Stimulated activated CD4-positive, alpha-beta T cell treated with anti-CD3 and anti-CD28 coated beads, Interleukin-12 subunit alpha, Interleukin-12 subunit beta, amount 100 ng/mL, for 4 hours (primary cell): Measurements from ENCODE around the gene ATP2B2.

ENCODE experiments used
- DNase-seq: peaks from one replicate; pipeline ENCODE4 v3.0.0-alpha.2; 2020

Gene ATP2B2

DNA sequence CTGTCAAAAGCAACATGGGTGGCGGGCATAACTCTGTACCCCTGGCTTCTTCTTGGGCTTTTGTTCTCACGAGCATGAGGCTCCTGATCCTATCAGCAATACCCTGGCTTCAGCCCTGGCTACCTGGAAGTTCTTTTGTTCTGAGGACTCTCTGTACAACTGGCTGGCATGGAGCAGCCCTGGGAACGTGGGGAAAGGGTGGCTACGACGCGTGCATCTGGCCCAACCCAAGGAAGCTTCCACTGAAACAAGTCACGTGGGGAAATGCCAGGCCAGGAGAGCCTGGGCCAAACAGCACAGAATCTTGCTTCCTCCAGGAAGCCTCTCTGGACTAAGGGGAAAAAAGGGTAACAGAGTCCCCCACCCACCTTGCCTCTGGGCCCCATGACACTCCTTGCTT, 22.7 kb upstream of the ATP2B2 start:
- DNase-seq, result no peak

DNA sequence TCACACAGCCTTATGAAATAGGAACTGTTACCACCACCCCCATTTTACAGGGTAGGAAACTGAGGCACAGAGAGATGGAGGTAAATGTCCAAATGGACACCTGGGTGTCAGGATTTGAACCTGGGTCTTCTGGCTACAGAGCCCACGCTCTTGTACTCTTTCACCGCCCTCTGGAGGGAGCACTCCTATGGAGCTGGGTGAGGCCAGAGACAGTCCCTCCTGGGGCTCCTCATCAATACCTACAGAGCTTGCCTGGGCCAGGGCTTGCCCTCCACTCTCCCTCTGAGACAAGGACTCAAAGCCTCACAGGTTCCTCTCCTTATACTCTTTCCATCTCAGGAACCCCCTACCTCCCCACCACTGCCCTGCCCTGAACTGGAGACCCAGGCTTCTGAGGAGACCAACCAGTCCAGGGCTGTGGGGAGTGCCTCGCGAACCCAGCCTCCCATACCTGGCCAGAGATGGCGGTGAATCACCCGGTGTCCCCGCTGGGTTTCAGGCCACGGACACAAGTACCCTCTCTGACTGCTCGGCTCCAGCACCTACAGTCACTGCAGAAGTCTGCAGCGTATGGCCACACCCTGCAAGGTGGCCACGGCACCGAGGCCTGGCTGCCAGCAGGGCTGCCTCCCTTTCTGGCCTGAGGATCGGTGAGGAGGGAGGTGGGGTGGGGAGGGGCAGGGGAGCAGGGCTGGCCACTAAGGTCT, 22.1 kb upstream of the ATP2B2 start:
- no peak for DNase-seq

DNA sequence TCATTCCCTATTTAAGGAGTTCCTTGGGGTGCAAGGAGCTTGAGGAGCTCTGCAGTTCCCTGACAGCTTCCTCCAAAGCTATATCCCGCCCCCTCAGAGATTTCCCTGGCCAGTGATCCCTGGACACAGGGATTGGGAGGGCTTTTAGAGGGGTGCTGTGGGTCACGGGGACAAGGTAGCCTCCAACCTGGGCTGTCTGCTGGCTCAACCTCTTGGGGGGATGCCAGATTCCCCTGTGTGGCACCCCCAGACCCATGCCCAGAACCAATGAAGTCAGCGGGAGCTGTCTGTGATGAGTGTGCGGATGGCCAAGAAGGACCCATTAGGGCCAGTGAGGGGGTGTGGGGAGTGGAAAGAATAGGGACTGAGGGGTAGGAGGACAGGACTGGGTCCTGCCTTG, 21.0 kb upstream of the ATP2B2 start:
- no peak for DNase-seq

- DNase-seq, result no peak
These were observed 19.5 kb upstream of the ATP2B2 start for GRCh38 chr3:10524799-10525301.

DNA sequence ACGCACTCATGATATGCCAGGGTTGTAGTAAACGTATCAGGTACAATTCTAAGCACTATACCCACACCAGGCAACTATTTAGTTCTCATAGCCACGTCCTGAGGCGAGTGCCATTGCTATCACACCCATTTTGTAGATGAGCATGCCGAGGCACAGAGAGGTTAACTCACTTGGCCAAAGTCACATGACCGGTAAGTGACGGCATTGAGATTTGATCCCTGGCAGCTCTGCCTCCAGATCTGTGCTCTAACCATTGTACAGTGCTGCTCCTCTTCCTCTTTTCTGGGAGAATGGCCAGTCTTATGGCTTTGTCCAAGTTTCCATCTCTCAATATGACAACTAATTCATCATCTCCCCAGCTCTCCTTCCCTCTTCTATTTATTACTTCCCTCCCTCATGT, 18.9 kb upstream of the ATP2B2 start:
- DNase-seq, result no peak

DNA sequence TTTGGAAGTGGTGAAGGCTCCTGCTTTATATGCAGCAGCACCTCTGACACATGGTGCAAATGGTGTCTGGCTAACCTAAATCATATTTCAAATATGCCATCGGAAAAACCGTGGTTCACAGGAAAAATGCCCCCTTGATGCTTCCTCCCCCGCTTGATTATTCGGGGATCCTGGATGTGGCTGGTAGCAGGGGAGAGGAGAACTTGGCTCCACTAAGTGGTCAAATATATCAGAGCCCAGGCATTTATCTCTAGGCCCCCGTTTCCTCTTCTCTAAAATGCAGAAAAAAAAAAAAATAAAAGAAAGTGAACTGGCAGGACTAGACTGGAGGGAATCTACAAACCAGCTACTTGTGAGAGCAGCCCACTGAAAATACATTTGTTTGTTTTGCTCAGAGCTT, 18.2 kb upstream of the ATP2B2 start:
- DNase-seq, result no peak

- DNase-seq, result no peak
These were observed 17.4 kb upstream of the ATP2B2 start for GRCh38 chr3:10522646-10523303.

GRCh38 chr3:10521772-10522441, 16.5 kb upstream of the ATP2B2 start:
- DNase-seq, result no peak

DNA sequence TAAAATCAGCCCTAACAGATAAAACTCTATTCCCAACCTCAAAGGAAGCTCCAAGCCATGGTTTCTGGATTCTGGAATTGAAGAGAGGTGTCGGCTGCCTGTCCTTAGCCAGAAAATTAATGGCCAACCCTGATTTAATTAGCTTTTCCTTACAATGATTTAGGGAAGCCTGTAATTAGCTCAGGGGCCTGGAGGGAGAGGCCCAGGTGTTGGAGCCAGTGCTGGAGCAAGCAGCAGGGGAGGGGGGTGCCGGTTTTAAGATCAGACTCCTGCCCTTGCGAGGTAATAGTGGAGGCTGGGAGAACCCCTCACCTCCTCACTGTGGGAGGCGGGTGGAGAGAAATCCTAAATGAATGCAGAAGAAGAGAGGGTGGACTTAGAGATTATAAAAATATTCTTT, 14.7 kb upstream of the ATP2B2 start:
- no peak for DNase-seq

DNA sequence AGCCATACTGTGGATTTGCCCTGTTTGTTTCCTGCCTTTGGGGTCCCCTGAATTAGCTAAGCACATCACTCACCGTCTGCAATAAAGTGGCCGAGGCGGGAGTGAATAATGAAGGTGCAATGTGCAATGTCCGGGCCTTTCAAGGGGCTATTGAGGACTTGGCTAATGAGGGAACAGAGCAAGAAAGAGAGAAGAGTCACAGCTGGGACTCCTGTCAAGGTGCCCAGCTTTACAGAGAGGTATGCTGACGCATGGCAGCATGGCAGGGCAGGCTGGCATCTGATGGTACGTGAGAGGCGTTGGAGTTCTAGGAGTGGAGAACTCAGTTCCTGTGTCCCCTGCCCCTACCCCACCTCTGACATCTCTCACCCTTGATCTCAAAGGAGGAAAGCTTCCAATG, 13.8 kb upstream of the ATP2B2 start:
- no peak for DNase-seq

GRCh38 chr3:10518506-10519150, 13.2 kb upstream of the ATP2B2 start:
- no peak for DNase-seq

GRCh38 chr3:10517627-10518026, 12.2 kb upstream of the ATP2B2 start:
- no peak for DNase-seq

- no peak for DNase-seq
These were observed 11.4 kb upstream of the ATP2B2 start for GRCh38 chr3:10516544-10517452.

GRCh38 chr3:10515884-10516495, 10.6 kb upstream of the ATP2B2 start:
- no peak for DNase-seq

DNA sequence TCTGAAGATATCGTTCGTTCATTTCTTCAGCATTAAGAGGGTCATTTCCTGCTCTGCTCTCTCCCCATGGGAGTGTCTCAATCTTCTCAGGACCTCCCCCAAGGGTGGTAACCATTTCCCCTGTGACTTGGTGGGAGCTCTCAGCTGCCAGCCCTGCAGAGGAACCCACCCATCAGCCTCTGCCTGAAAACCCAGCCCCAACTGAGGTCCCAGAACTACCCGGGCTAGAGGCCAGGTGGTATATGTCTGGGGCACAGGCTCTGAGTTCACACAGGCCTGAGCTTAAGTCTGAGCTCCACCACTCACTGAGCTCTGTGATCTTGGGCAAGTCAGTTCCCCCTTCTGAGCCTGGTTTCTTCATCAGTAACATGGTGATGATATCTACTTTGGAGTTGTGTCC, 10.0 kb upstream of the ATP2B2 start:
- DNase-seq, result no peak

DNA sequence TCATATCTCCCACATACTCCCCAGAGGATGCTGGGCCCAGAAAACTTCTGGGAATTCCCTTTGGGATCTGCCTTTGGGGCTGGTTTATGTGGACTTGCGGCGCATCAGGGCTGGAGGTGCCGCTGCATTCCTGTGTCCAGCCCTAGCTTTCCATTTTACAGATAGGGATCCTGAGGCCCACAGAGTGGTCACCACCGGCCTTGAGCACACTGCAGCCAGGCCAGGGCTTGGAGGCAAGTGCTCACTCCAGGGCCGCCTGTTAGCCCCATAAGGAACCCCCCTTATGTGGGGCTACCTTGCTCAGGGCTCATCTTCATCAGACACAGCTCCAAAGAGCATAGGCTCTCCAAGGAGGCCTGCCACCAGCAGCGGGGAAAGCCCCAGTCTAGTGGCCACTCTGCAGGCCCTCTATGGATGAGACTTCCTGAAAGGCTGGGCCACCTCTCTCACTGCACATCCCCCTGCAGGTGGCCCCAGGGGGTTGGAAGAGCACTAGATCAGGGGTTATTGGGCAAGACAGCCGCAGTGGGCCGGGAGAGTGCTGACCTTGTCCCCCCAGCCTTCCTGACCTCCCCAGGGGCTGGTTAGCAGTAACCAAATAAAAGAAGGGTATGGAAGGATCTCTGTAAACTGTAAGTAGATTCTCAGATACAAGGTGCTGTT, 9.2 kb upstream of the ATP2B2 start:
- DNase-seq, result no peak

GRCh38 chr3:10513306-10513705, 7.9 kb upstream of the ATP2B2 start:
- no peak for DNase-seq

DNA sequence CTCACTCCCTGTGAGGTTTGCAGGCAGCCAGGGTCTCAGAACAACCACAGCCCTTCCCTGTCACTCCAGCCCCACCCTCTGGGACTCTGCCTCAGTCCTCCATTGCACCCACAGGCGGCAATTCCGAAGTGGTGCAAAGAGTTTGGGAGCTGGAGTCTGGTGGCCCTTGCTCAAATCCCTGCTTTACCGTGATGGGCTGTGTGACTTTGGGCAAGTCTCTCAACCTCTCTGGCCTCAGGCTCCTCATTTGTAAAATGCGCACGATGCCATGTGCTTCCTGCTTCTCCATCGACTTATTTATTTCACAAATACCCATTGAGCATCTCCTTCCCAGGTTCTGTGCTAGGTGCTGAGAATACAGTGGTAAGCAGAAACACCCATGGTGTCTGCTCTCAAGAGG, 7.3 kb upstream of the ATP2B2 start:
- DNase-seq, result no peak

- no peak for DNase-seq
These were observed 6.6 kb upstream of the ATP2B2 start for GRCh38 chr3:10511809-10512494.

DNA sequence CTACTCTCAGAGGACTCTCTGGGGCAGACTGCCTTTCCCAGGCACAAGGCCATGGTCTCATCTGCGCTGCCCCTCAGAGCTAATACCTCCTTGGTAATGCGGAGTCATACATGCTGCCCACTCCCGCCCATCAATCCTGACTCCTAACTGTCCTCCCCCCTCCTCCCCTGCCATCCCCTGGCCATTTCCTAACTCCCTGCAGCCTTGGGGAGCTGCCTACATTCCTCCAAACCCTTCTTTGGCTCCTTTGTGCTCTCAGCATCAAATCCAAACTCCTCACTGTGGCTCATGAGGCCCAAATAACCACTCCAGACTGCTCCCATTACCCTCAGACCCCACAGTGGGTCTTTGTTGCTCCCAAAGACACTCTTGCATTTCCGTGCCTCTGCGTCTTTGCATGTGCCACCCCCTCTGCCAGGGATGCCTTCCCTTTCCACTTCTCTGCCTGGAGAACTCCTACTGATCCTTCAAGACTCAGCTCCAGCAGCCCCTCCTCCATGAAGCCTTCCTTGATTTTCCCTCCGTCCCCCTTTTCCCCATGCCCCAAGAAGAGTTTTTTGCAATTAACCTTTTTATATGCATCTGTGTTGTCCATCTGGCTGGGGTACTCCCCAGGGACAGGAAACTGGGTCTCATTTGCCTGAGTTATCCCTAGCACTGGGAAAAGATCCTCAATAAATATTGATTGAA, 5.5 kb upstream of the ATP2B2 start:
- no peak for DNase-seq
